ENCODE measurements around the gene SLC51B. TPM values are rescaled to one million over a fixed set of nuclear protein-coding genes. Genes with fewer than 3 reads are reported as not detected.
"Not testable (repeated sequence)": the region's sequence is repeated elsewhere in the genome, so short reads cannot be mapped to it uniquely, and the experiment has no call there.

SLC51B gene
- total RNA-seq, 2 experiments from 2014 or later: not detected

- ChIA-PET POLR2A (no interaction called here), CTCF (no interaction called here)
- H3K27ac Mint-ChIP-seq: peak within 1 kb of the TSS; percentile 48
- peaks cover 24% of the 10 kb centered on the region for H3K4me1 Mint-ChIP-seq
- H3K4me3 Mint-ChIP-seq: peak within 1 kb of the TSS; percentile 81
- DNase-seq: peak; percentile 93
- no peaks in the 10 kb centered on the region for H3K9me3 Mint-ChIP-seq
- H3K27me3 Mint-ChIP-seq: peaks cover 18% of the 10 kb centered on the region
- H3K36me3 Mint-ChIP-seq (ENCODE audit: low read depth): peaks cover 18% of the 10 kb centered on the region
These were observed 16.1 kb upstream of the SLC51B start, which contains the start of gene MTFMT for GRCh38 chr15:65028921-65029735. Gene MTFMT (minus strand): TSS chr15:65029639. CDS start chr15:65029613, 26 bp downstream.

GRCh38 chr15:65029736-65030208 lies 15.4 kb upstream of the SLC51B start:
- no peak overlapping the region for H3K27ac Mint-ChIP-seq
- no peaks in the 10 kb centered on the region for H3K9me3 Mint-ChIP-seq
- ChIA-PET POLR2A (no interaction called here), CTCF (interaction anchor here (1.8 kb wide), 1 partner anchor 49 kb away, joined by 8 read pairs; no protein-coding TSS in a partner anchor)
- H3K36me3 Mint-ChIP-seq (ENCODE audit: low read depth): peaks cover 14% of the 10 kb centered on the region
- H3K27me3 Mint-ChIP-seq: peaks cover 18% of the 10 kb centered on the region
- no peak for DNase-seq
- peak overlapping the region; percentile 65 for H3K4me3 Mint-ChIP-seq
- peaks cover 23% of the 10 kb centered on the region for H3K4me1 Mint-ChIP-seq

- CTCF ChIA-PET: interaction anchor here (0.9 to 1.7 kb wide), 13 partner anchors 8 to 352 kb away, joined by 3 to 14 read pairs (median 4); partner anchors contain the start of gene SLC51B
- H3K4me3 Mint-ChIP-seq: no peak overlapping the region
- H3K27me3 Mint-ChIP-seq: peaks cover 18% of the 10 kb centered on the region
- DNase-seq: peak; percentile 46
- H3K36me3 Mint-ChIP-seq (ENCODE audit: low read depth): no peaks in the 10 kb centered on the region
- H3K4me1 Mint-ChIP-seq: peaks cover 15% of the 10 kb centered on the region
- H3K27ac Mint-ChIP-seq: no peak overlapping the region
- POLR2A ChIA-PET: interaction anchor here (1.0 to 2.0 kb wide), 4 partner anchors 10 to 272 kb away, joined by 3 to 10 read pairs (median 4); partner anchors contain the start of gene RNU5B-1
- H3K9me3 Mint-ChIP-seq: no peaks in the 10 kb centered on the region
These were observed 12.2 kb upstream of the SLC51B start for GRCh38 chr15:65032801-65033537.

- peak; percentile 45 for DNase-seq
These were observed 11.4 kb upstream of the SLC51B start for GRCh38 chr15:65033659-65034269.

GRCh38 chr15:65034719-65035118 lies 10.5 kb upstream of the SLC51B start:
- Mint-ChIP-seq H3K36me3 (ENCODE audit: low read depth) (no peaks in the 10 kb centered on the region), H3K4me3 (no peak overlapping the region), H3K27me3 (peaks cover 18% of the 10 kb centered on the region), H3K27ac (no peak overlapping the region), H3K9me3 (no peaks in the 10 kb centered on the region), H3K4me1 (peaks cover 8% of the 10 kb centered on the region)
- ChIA-PET POLR2A (interaction anchor here (1.5 to 2.0 kb wide), 2 partner anchors 14 to 270 kb away, joined by 5 to 10 read pairs; partner anchors contain the start of gene RNU5B-1), CTCF (interaction anchor here (0.6 to 1.7 kb wide), 6 partner anchors 21 to 545 kb away, joined by 3 to 10 read pairs (median 4); partner anchors contain the start of gene CLPX)
- no peak for DNase-seq

More at GRCh38 chr15:65033659-65034269, 11.4 kb upstream of the SLC51B start:
- Mint-ChIP-seq H3K36me3 (ENCODE audit: low read depth) (no peaks in the 10 kb centered on the region), H3K27ac (no peak overlapping the region), H3K27me3 (peaks cover 18% of the 10 kb centered on the region), H3K9me3 (no peaks in the 10 kb centered on the region), H3K4me1 (peaks cover 8% of the 10 kb centered on the region), H3K4me3 (no peak overlapping the region)
- ChIA-PET CTCF (interaction anchor here (0.6 to 1.7 kb wide), 19 partner anchors 8 to 352 kb away, joined by 3 to 14 read pairs (median 4); partner anchors contain the start of genes SLC51B and UBAP1L), POLR2A (interaction anchor here (1.0 to 2.0 kb wide), 4 partner anchors 9 to 271 kb away, joined by 3 to 10 read pairs (median 4); partner anchors contain the start of gene RNU5B-1)

GRCh38 chr15:65037309-65037708 lies 7.9 kb upstream of the SLC51B start:
- CTCF ChIA-PET: no interaction called here
- no peaks in the 10 kb centered on the region for H3K9me3 Mint-ChIP-seq
- POLR2A ChIA-PET: no interaction called here

GRCh38 chr15:65038428-65038827 lies 6.8 kb upstream of the SLC51B start:
- POLR2A ChIA-PET: no interaction called here
- Mint-ChIP-seq H3K27me3 (peaks cover 10% of the 10 kb centered on the region), H3K9me3 (no peaks in the 10 kb centered on the region)

More at GRCh38 chr15:65037309-65037708, 7.9 kb upstream of the SLC51B start:
- no peaks in the 10 kb centered on the region for H3K36me3 Mint-ChIP-seq (ENCODE audit: low read depth)
- peaks cover 8% of the 10 kb centered on the region for H3K4me1 Mint-ChIP-seq
- no peak overlapping the region for H3K4me3 Mint-ChIP-seq
- H3K27me3 Mint-ChIP-seq: peaks cover 12% of the 10 kb centered on the region
- no peak overlapping the region for H3K27ac Mint-ChIP-seq
- no peak for DNase-seq

GRCh38 chr15:65038836-65039235 lies 6.4 kb upstream of the SLC51B start:
- POLR2A ChIA-PET: no interaction called here
- CTCF ChIA-PET: interaction anchor here (1.7 kb wide), 1 partner anchor 17 kb away, joined by 3 read pairs; no protein-coding TSS in a partner anchor
- H3K27ac Mint-ChIP-seq: no peak overlapping the region
- H3K4me3 Mint-ChIP-seq: no peak overlapping the region
- H3K27me3 Mint-ChIP-seq: peaks cover 11% of the 10 kb centered on the region
- DNase-seq: no peak
- H3K9me3 Mint-ChIP-seq: no peaks in the 10 kb centered on the region
- H3K4me1 Mint-ChIP-seq: peaks cover 1% of the 10 kb centered on the region
- no peaks in the 10 kb centered on the region for H3K36me3 Mint-ChIP-seq (ENCODE audit: low read depth)

More at GRCh38 chr15:65038428-65038827, 6.8 kb upstream of the SLC51B start:
- Mint-ChIP-seq H3K36me3 (ENCODE audit: low read depth) (no peaks in the 10 kb centered on the region), H3K4me3 (no peak overlapping the region), H3K4me1 (peaks cover 4% of the 10 kb centered on the region), H3K27ac (no peak overlapping the region)
- CTCF ChIA-PET: interaction anchor here (1.7 kb wide), 1 partner anchor 17 kb away, joined by 3 read pairs; no protein-coding TSS in a partner anchor
- DNase-seq: no peak

- no peak for DNase-seq
- CTCF ChIA-PET: no interaction called here
- no peaks in the 10 kb centered on the region for H3K36me3 Mint-ChIP-seq (ENCODE audit: low read depth)
- H3K9me3 Mint-ChIP-seq: no peaks in the 10 kb centered on the region
- no peak overlapping the region for H3K4me3 Mint-ChIP-seq
- POLR2A ChIA-PET: no interaction called here
- peaks cover 11% of the 10 kb centered on the region for H3K27me3 Mint-ChIP-seq
- no peaks in the 10 kb centered on the region for H3K4me1 Mint-ChIP-seq
- H3K27ac Mint-ChIP-seq: no peak overlapping the region
These were observed 4.7 kb upstream of the SLC51B start for GRCh38 chr15:65040461-65040860.

- Mint-ChIP-seq H3K36me3 (ENCODE audit: low read depth) (no peaks in the 10 kb centered on the region), H3K27me3 (peaks cover 11% of the 10 kb centered on the region), H3K27ac (no peak overlapping the region), H3K4me3 (no peak overlapping the region), H3K9me3 (no peaks in the 10 kb centered on the region), H3K4me1 (no peaks in the 10 kb centered on the region)
- DNase-seq: no peak
- ChIA-PET POLR2A (interaction anchor here (1.0 kb wide), 1 partner anchor 21 kb away, joined by 3 read pairs; no protein-coding TSS in a partner anchor), CTCF (interaction anchor here (1.8 kb wide), 1 partner anchor 13 kb away, joined by 6 read pairs; no protein-coding TSS in a partner anchor)
These were observed 3.4 kb upstream of the SLC51B start for GRCh38 chr15:65041787-65042186.

GRCh38 chr15:65042776-65043327 lies 2.3 kb upstream of the SLC51B start:
- Mint-ChIP-seq H3K36me3 (ENCODE audit: low read depth) (no peaks in the 10 kb centered on the region), H3K27ac (no peak overlapping the region), H3K27me3 (peaks cover 11% of the 10 kb centered on the region), H3K4me3 (no peak overlapping the region), H3K9me3 (no peaks in the 10 kb centered on the region), H3K4me1 (no peaks in the 10 kb centered on the region)
- no peak for DNase-seq
- POLR2A ChIA-PET: interaction anchor here (1.0 kb wide), 1 partner anchor 9 kb away, joined by 4 read pairs; no protein-coding TSS in a partner anchor
- CTCF ChIA-PET: interaction anchor here (1.0 to 1.8 kb wide), 3 partner anchors 9 to 44 kb away, joined by 3 to 6 read pairs (median 3); no protein-coding TSS in a partner anchor

GRCh38 chr15:65044218-65044617 lies 969 bp upstream of the SLC51B start:
- not testable (repeated sequence) for H3K4me3 Mint-ChIP-seq

More at GRCh38 chr15:65044218-65044617, 969 bp upstream of the SLC51B start:
- peaks cover 11% of the 10 kb centered on the region for H3K27me3 Mint-ChIP-seq
- DNase-seq; H3K9me3 Mint-ChIP-seq; H3K4me1 Mint-ChIP-seq; POLR2A ChIA-PET; H3K36me3 Mint-ChIP-seq (ENCODE audit: low read depth); H3K27ac Mint-ChIP-seq: not testable (repeated sequence)
- CTCF ChIA-PET: interaction anchor here (1.0 kb wide), 1 partner anchor 10 kb away, joined by 3 read pairs; no protein-coding TSS in a partner anchor

Measured in activated CD4-positive, alpha-beta memory T cell treated with anti-CD3 and anti-CD28 coated beads, Interleukin-2, amount 10 ng/mL, durations not matched to agents 7 days and 5 days (primary cell).